ENCODE results near the gene ZNF524.

Gene ZNF524

GRCh38 chr19:55611983-55612645, 12.0 kb downstream of the ZNF524 start:
- H3K9me2 ChIP-seq (replicated peaks; ENCODE audit: insufficient read depth, low read length) = no peaks in the 10 kb centered on the region
- H3K27me3 ChIP-seq (replicated peaks; ENCODE audit: insufficient read depth, low read length) = no peaks in the 10 kb centered on the region
- H3K27ac ChIP-seq (ENCODE audit: low read length) = no peak overlapping the region
- H2AFZ ChIP-seq (ENCODE audit: low read length) = no peak overlapping the region
- no peaks in the 10 kb centered on the region for H3K4me1 ChIP-seq (ENCODE audit: low read length)
- H3K9me3 ChIP-seq (replicated peaks; ENCODE audit: insufficient read depth, low read length) = no peaks in the 10 kb centered on the region
- H3K4me2 ChIP-seq (ENCODE audit: low read depth, low read length) = no peak overlapping the region
- H4K20me1 ChIP-seq (ENCODE audit: insufficient read depth, low read length) = no peaks in the 10 kb centered on the region
- no peak overlapping the region for H3K4me3 ChIP-seq (ENCODE audit: low read length)
- H3F3A ChIP-seq (ENCODE audit: insufficient read depth, low read length) = no peaks in the 10 kb centered on the region
- no peak for TF ChIP-seq CTCF (IDR thresholded peaks at IDR 0.05; ENCODE audit: low read length)
- TF ChIP-seq EZH2 (optimal IDR thresholded peaks at IDR 0.05; ENCODE audit: low read depth, low read length) = no peak
- TF ChIP-seq EZH2phosphoT487 (IDR thresholded peaks at IDR 0.05; ENCODE audit: low read length) = no peak
- no peaks in the 10 kb centered on the region for H3K36me3 ChIP-seq (replicated peaks; ENCODE audit: insufficient read depth, low read length)
- H3K79me2 ChIP-seq (ENCODE audit: low read length) = peaks cover 37% of the 10 kb centered on the region
- no peak overlapping the region for H3K9ac ChIP-seq (ENCODE audit: low read length)
- DNase-seq = no peak

- Histone ChIP-seq H3K4me3 (ENCODE audit: low read length) (no peak overlapping the region), H3K27me3 (replicated peaks; ENCODE audit: insufficient read depth, low read length) (no peaks in the 10 kb centered on the region), H3F3A (ENCODE audit: insufficient read depth, low read length) (no peaks in the 10 kb centered on the region), H3K4me2 (ENCODE audit: low read depth, low read length) (no peak overlapping the region), H3K9me2 (replicated peaks; ENCODE audit: insufficient read depth, low read length) (no peaks in the 10 kb centered on the region), H3K79me2 (ENCODE audit: low read length) (peaks cover 30% of the 10 kb centered on the region), H2AFZ (ENCODE audit: low read length) (no peak overlapping the region), H3K4me1 (ENCODE audit: low read length) (no peaks in the 10 kb centered on the region), H3K9me3 (replicated peaks; ENCODE audit: insufficient read depth, low read length) (no peaks in the 10 kb centered on the region), H3K27ac (ENCODE audit: low read length) (no peak overlapping the region), H3K9ac (ENCODE audit: low read length) (no peak overlapping the region), H3K36me3 (replicated peaks; ENCODE audit: insufficient read depth, low read length) (no peaks in the 10 kb centered on the region), H4K20me1 (ENCODE audit: insufficient read depth, low read length) (no peaks in the 10 kb centered on the region)
- no peak for DNase-seq
- TF ChIP-seq EZH2phosphoT487 (IDR thresholded peaks at IDR 0.05; ENCODE audit: low read length) = no peak
- TF ChIP-seq EZH2 (optimal IDR thresholded peaks at IDR 0.05; ENCODE audit: low read depth, low read length) = no peak
- TF ChIP-seq CTCF (IDR thresholded peaks at IDR 0.05; ENCODE audit: low read length) = no peak
These were observed 13.3 kb downstream of the ZNF524 start for GRCh38 chr19:55613396-55613795.

GRCh38 chr19:55613930-55614710, 14.0 kb downstream of the ZNF524 start:
- no peaks in the 10 kb centered on the region for H3K4me1 ChIP-seq (ENCODE audit: low read length)
- no peaks in the 10 kb centered on the region for H4K20me1 ChIP-seq (ENCODE audit: insufficient read depth, low read length)
- H3K9me2 ChIP-seq (replicated peaks; ENCODE audit: insufficient read depth, low read length) = no peaks in the 10 kb centered on the region
- no peak for DNase-seq
- no peak overlapping the region for H2AFZ ChIP-seq (ENCODE audit: low read length)
- no peak overlapping the region for H3K4me2 ChIP-seq (ENCODE audit: low read depth, low read length)
- no peaks in the 10 kb centered on the region for H3K36me3 ChIP-seq (replicated peaks; ENCODE audit: insufficient read depth, low read length)
- no peaks in the 10 kb centered on the region for H3K27me3 ChIP-seq (replicated peaks; ENCODE audit: insufficient read depth, low read length)
- H3K9ac ChIP-seq (ENCODE audit: low read length) = no peak overlapping the region
- no peaks in the 10 kb centered on the region for H3K9me3 ChIP-seq (replicated peaks; ENCODE audit: insufficient read depth, low read length)
- H3K79me2 ChIP-seq (ENCODE audit: low read length) = peaks cover 23% of the 10 kb centered on the region
- H3K4me3 ChIP-seq (ENCODE audit: low read length) = no peak overlapping the region
- H3K27ac ChIP-seq (ENCODE audit: low read length) = no peak overlapping the region
- H3F3A ChIP-seq (ENCODE audit: insufficient read depth, low read length) = no peaks in the 10 kb centered on the region
- TF ChIP-seq EZH2 (optimal IDR thresholded peaks at IDR 0.05; ENCODE audit: low read depth, low read length) (no peak), CTCF (IDR thresholded peaks at IDR 0.05; ENCODE audit: low read length) (no peak), EZH2phosphoT487 (IDR thresholded peaks at IDR 0.05; ENCODE audit: low read length) (no peak)
